ENCODE measurements around the gene ENPEP. TPM values are rescaled to one million over a fixed set of nuclear protein-coding genes. Genes with fewer than 3 reads are reported as not detected.
"Not testable (repeated sequence)": the region's sequence is repeated elsewhere in the genome, so short reads cannot be mapped to it uniquely, and the experiment has no call there.

The ENPEP gene
- total RNA-seq, 1 donor from 2014 or later, result 6.0 TPM

- TF ChIP-seq CTCF (conservative IDR thresholded peaks at IDR 0.05; ENCODE audit: low read depth, low read length), result no peak
- peak overlapping the region; percentile 5 for H3K4me3 ChIP-seq (ENCODE audit: low read depth, low read length)
- DNase-seq (ENCODE audit: low read depth), result no peak
These were observed 10.3 kb downstream of the ENPEP start for GRCh38 chr4:110486256-110486655.

GRCh38 chr4:110486850-110487249 lies 10.9 kb downstream of the ENPEP start:
- H3K4me3 ChIP-seq (ENCODE audit: low read depth, low read length), result not testable (repeated sequence)

GRCh38 chr4:110487873-110488272 lies 11.9 kb downstream of the ENPEP start:
- no peak overlapping the region for H3K4me3 ChIP-seq (ENCODE audit: low read depth, low read length)
- DNase-seq (ENCODE audit: low read depth), result no peak
- no peak for TF ChIP-seq CTCF (conservative IDR thresholded peaks at IDR 0.05; ENCODE audit: low read depth, low read length)

More at GRCh38 chr4:110486850-110487249, 10.9 kb downstream of the ENPEP start:
- DNase-seq (ENCODE audit: low read depth), result not testable (repeated sequence)

GRCh38 chr4:110489901-110490508 lies 14.1 kb downstream of the ENPEP start:
- no peak for DNase-seq (ENCODE audit: low read depth)
- H3K4me3 ChIP-seq (ENCODE audit: low read depth, low read length), result no peak overlapping the region
- TF ChIP-seq CTCF (conservative IDR thresholded peaks at IDR 0.05; ENCODE audit: low read depth, low read length), result no peak

- DNase-seq (ENCODE audit: low read depth), result no peak
- H3K4me3 ChIP-seq (ENCODE audit: low read depth, low read length), result no peak overlapping the region
- no peak for TF ChIP-seq CTCF (conservative IDR thresholded peaks at IDR 0.05; ENCODE audit: low read depth, low read length)
These were observed 16.6 kb downstream of the ENPEP start for GRCh38 chr4:110492522-110492921.

GRCh38 chr4:110493520-110493919 lies 17.6 kb downstream of the ENPEP start:
- H3K4me3 ChIP-seq (ENCODE audit: low read depth, low read length), result no peak overlapping the region
- DNase-seq (ENCODE audit: low read depth), result no peak
- no peak for TF ChIP-seq CTCF (conservative IDR thresholded peaks at IDR 0.05; ENCODE audit: low read depth, low read length)

GRCh38 chr4:110498420-110498819 lies 22.5 kb downstream of the ENPEP start:
- no peak for TF ChIP-seq CTCF (conservative IDR thresholded peaks at IDR 0.05; ENCODE audit: low read depth, low read length)

More at GRCh38 chr4:110498420-110498819, 22.5 kb downstream of the ENPEP start:
- no peak for DNase-seq (ENCODE audit: low read depth)
- H3K4me3 ChIP-seq (ENCODE audit: low read depth, low read length), result no peak overlapping the region

Measured in epithelial cell of proximal tubule (primary cell).